Fibroblast of mammary gland (primary cell): ENCODE measurements around the gene ZNF177.

Experiments used
- DNase-seq: peaks from one replicate; pipeline ENCODE4 v3.0.0-alpha.2; 2010; ENCODE audit warnings: low read depth
- H3K4me3 ChIP-seq: 2 replicates; pipeline ENCODE4 v1.5.1; 2011; ENCODE audit warnings: low read depth, mild to moderate bottlenecking, low read length, moderate library complexity; ENCODE audit not compliant: control insufficient read depth
- TF ChIP-seq, protein P1 (sequence below): conservative IDR thresholded peaks from 2 replicates; pipeline ENCODE4 v1.5.1; 2011; ENCODE audit warnings: low read depth, low read length, inconsistent platforms; ENCODE audit not compliant: control insufficient read depth, insufficient read depth

The ZNF177 gene

DNA sequence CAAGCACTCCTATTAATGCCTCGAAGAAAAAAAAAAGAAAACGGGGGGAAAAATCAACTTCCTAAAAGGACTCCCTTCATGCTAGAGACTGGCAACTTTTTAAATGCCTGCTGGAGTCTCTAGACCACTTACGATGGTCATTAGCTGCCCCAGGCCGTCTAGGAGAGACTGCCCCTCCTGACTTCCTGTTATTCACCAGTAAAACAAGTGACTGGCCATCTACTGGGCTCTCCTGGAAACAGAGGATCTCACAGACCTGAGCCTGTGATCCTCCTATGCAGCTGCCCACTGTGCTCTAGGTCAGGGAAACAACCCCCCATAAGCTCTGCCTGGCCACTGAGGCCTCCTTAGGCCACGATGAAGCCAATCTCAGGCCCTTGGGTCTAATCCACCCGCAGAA lies 65.1 kb downstream of the ZNF177 start:
- TF ChIP-seq, protein P1, sequence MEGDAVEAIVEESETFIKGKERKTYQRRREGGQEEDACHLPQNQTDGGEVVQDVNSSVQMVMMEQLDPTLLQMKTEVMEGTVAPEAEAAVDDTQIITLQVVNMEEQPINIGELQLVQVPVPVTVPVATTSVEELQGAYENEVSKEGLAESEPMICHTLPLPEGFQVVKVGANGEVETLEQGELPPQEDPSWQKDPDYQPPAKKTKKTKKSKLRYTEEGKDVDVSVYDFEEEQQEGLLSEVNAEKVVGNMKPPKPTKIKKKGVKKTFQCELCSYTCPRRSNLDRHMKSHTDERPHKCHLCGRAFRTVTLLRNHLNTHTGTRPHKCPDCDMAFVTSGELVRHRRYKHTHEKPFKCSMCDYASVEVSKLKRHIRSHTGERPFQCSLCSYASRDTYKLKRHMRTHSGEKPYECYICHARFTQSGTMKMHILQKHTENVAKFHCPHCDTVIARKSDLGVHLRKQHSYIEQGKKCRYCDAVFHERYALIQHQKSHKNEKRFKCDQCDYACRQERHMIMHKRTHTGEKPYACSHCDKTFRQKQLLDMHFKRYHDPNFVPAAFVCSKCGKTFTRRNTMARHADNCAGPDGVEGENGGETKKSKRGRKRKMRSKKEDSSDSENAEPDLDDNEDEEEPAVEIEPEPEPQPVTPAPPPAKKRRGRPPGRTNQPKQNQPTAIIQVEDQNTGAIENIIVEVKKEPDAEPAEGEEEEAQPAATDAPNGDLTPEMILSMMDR: no peak
- H3K4me3 ChIP-seq: no peak overlapping the region

DNA sequence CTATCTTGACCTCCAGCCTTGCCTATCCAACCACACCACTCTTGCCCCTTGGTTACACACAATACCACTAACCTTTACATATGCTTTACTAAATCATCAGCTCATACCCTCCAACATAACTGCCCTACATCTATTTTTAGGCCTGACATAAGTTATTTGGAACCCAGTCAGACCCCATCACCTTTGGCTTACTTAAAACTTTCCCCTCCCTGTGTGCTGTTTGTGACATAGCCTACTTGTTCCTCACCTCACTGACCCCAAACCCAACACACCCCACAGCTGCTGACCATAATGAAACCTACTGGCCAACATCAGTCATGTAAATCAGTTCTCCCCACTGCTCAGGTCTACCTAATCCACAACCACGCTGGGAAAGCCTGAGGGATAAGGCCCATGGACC lies 67.6 kb downstream of the ZNF177 start:
- no peak overlapping the region for H3K4me3 ChIP-seq
- TF ChIP-seq, protein P1: no peak
- DNase-seq: no peak

More for the DNA sequence above, 65.1 kb downstream of the ZNF177 start:
- DNase-seq: no peak

DNA sequence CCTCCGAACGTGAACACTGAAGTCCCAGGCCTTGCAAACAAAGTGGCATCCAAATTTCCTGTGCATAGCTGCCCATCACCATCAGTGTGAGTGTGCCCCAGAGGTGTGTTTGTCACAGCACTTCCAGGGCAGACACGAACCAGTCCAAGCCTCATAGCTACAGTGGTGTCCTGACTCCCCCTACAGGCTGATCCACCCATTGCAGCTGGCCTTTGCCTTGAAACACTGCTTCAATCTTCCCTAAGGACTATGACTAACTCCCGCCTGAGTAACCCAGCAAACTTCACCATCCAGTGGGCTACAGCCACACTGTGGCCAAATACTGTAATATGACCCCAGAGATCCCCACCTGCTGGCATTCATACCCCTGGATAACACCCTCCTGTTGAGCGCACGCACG lies 68.7 kb downstream of the ZNF177 start:
- TF ChIP-seq, protein P1: peak; percentile 55
- H3K4me3 ChIP-seq: no peak overlapping the region
- peak; percentile 53 for DNase-seq
